ENCODE measurements around the gene ZBTB46.

Gene ZBTB46

DNA sequence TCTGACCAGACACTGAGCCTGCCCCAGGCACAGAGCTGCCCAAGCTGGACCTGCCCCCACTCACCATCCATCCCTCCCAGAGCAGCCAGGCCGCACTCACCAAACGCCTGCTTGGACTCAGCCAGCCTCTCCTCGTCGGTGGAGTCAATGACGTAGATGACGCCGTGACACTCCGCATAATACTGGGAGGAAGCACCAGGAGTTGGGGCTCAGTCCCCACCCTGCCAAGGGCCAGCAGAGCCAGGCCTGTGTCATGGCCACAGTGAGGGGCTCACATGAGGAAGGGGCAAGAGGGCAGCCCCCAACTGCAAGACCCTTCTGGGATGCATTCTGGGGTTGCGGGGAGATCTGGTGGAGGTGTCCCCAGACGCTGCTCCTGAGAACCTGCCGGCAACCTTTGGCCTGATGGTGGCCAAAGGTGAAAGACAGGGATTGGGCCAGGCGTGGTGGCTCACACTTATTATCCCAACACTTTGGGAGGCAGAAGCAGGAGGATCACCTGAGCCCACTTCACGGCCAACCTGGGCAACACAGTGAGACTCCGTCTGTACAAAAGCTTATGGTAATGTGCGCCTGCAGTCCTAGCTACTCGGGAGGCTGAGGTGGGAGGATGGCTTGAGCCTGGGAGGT is 128.9 kb downstream of the ZBTB46 start:
- DNase-seq = no peak

GRCh38 chr20:63701329-63702035 is 129.6 kb downstream of the ZBTB46 start:
- DNase-seq = no peak

DNA sequence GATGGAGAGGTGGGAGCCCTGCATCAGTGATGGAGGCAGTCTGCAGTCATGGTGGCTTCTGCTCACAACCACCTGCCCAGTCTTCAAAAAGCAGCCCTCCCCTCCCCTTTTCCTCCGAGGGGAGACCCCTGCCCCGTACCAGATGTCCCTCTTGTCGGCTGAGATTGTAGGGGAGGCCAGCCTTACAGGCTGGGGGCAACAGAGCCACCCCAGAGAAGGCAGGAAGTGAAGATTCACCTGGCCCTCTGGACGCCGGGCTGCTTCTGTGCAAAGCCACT is 130.1 kb downstream of the ZBTB46 start:
- no peak for DNase-seq

- no peak for DNase-seq
Measured at GRCh38 chr20:63700199-63701050, 130.6 kb downstream of the ZBTB46 start.

- DNase-seq = no peak
Measured at GRCh38 chr20:63699466-63700198, 131.4 kb downstream of the ZBTB46 start.

DNA sequence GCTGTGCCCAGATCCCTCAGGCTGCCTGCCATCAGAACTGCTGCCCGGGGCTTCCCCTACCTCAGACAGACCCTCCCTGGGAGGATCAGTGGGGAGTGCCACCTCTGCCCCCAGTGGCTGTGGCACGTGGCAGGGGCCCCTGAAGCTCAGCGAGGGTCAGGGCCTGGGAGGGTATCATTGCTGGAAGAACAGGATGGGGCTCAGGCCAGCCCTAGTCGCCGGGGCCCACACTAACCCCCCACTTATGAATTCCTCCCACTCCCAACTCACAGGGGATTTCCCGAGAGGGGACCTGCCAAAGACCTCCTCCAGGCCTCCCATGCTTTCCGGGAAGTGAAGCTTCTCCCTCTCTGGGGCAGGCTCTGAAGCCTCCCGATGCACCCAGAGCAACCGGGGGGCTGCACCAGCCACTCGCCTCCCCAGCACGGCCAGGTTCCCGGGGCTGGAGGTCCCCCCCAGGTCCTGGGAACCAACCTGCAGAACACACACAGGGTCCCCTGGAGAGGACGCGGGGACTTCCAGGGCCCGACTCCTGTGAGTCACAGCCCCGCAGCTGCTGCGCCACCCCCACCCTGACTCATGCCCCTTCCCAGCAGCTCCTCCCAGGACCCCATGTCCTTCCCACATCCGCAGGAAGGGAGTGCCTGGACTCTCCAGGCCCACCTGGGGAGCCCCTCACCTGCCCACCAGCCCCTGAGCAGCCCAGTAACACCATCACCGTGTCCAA is 132.2 kb downstream of the ZBTB46 start:
- DNase-seq = no peak

GRCh38 chr20:63697868-63698545 is 133.1 kb downstream of the ZBTB46 start:
- DNase-seq = no peak

DNA sequence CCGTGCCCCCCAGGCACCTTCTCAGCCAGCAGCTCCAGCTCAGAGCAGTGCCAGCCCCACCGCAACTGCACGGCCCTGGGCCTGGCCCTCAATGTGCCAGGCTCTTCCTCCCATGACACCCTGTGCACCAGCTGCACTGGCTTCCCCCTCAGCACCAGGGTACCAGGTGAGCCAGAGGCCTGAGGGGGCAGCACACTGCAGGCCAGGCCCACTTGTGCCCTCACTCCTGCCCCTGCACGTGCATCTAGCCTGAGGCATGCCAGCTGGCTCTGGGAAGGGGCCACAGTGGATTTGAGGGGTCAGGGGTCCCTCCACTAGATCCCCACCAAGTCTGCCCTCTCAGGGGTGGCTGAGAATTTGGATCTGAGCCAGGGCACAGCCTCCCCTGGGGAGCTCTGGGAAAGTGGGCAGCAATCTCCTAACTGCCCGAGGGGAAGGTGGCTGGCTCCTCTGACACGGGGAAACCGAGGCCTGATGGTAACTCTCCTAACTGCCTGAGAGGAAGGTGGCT is 133.7 kb downstream of the ZBTB46 start:
- no peak for DNase-seq

- no peak for DNase-seq
Measured at GRCh38 chr20:63696628-63697356, 134.3 kb downstream of the ZBTB46 start, which contains the start of gene TNFRSF6B. Gene TNFRSF6B, plus strand, starts transcription at chr20:63696652. Its CDS starts 116 bp downstream, at chr20:63696768.

DNA sequence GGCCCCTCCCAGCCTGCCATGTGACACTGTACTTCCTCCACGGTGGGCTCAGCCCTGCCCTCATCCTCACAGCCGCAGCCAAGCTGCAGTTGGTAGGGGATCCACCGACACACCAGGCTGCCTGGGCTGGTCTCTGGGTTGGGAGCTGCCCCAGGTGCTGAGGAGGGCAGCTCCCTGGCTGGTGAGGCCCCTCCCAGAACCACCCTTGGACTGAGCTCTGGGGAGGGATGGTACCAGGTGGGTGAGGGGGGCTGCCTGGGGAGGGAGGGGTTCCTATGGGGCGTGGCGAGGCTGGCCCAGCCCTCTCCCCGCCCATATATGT is 134.8 kb downstream of the ZBTB46 start:
- no peak for DNase-seq

- no peak for DNase-seq
Measured at GRCh38 chr20:63695424-63696305, 135.4 kb downstream of the ZBTB46 start.

GRCh38 chr20:63694584-63695423 is 136.3 kb downstream of the ZBTB46 start:
- no peak for DNase-seq

- no peak for DNase-seq
Measured at GRCh38 chr20:63693733-63694583, 137.1 kb downstream of the ZBTB46 start.
